ENCODE measurements around the gene SPATA6L.

Gene SPATA6L

DNA sequence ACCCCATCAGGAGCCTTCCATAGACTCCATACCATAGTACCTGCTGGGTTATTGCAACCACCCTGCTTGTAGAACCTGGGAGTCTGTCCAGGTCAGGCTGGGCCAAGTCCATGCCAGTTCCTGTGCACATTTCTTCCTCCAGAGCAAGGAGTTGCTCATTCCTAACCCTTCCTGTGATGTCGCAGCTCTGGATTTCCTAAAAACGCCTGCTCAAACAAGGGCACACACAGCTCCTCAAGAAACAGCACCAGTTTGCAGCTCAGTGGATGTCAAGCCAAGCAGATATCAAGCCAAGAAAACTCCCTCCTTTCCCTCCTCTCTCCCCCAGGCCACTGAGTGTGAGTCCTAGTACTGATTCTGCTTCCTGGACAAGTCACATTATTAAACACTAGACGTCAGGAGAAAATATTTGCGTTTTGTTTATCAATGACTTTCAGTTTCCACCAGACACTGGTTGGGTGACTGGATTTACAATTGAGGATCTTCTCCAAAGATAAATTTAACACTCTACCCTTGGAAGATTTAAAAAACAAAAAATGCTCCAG lies 116.5 kb downstream of the SPATA6L start:
- H3K27ac ChIP-seq (ENCODE audit: low read depth, low read length): peak overlapping the region; percentile 41
- H3K4me1 ChIP-seq (ENCODE audit: control insufficient read depth, insufficient read depth, low read length): peaks cover 23% of the 10 kb centered on the region
- H3K4me3 ChIP-seq (ENCODE audit: low read length): no peak overlapping the region
- no peaks in the 10 kb centered on the region for H3K27me3 ChIP-seq (ENCODE audit: control insufficient read depth, insufficient read depth, low read length)
- no peak overlapping the region for H3K9ac ChIP-seq (ENCODE audit: low read length)
- H3K36me3 ChIP-seq (ENCODE audit: control insufficient read depth, insufficient read depth, low read length): no peaks in the 10 kb centered on the region

- H3K9ac ChIP-seq (ENCODE audit: low read length): no peak overlapping the region
- no peak overlapping the region for H3K4me3 ChIP-seq (ENCODE audit: low read length)
- no peaks in the 10 kb centered on the region for H3K36me3 ChIP-seq (ENCODE audit: control insufficient read depth, insufficient read depth, low read length)
- peaks cover 23% of the 10 kb centered on the region for H3K4me1 ChIP-seq (ENCODE audit: control insufficient read depth, insufficient read depth, low read length)
- H3K27ac ChIP-seq (ENCODE audit: low read depth, low read length): peak overlapping the region; percentile 41
- no peaks in the 10 kb centered on the region for H3K27me3 ChIP-seq (ENCODE audit: control insufficient read depth, insufficient read depth, low read length)
Observed at GRCh38 chr9:4548811-4549725, 117.2 kb downstream of the SPATA6L start.

Measured in rectal smooth muscle tissue (tissue), 1 donor.